ENCODE data around the gene TNFAIP1.

The TNFAIP1 gene

GRCh38 chr17:28346746-28347246, 11.2 kb downstream of the TNFAIP1 start:
- no peak for DNase-seq

DNA sequence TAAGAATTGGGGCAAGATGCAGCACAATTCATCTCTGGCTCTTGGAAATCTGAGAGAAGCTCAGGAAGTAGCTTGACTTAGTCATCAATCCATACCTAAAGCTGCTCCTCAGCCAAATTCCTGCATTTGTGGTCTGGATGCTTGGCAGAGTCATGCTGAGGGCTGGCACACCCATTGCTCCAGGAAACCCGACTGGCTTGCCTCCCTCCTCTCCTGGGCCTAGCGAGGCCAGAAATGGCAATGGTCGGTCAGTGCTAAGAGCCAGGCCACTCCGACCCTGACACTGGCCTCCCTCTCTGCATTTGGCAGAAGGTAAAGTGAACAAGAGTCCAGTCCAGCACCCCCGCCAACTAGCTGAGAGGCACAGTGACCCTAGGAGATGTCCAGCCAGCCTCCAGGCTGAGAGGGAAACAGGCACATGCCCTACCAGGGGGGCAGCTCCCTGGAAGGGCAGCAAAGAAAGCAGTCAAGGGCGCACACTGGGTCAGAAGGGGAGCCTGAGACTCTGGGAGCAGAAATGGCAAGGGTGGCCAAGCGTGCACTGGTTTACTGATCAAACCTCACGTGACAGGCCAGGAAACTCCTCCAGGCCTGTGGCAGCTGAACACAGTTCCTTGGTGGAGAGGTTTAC, 11.8 kb downstream of the TNFAIP1 start:
- no peak for DNase-seq

- DNase-seq: no peak
Measured at GRCh38 chr17:28348979-28349378, 13.4 kb downstream of the TNFAIP1 start.

DNA sequence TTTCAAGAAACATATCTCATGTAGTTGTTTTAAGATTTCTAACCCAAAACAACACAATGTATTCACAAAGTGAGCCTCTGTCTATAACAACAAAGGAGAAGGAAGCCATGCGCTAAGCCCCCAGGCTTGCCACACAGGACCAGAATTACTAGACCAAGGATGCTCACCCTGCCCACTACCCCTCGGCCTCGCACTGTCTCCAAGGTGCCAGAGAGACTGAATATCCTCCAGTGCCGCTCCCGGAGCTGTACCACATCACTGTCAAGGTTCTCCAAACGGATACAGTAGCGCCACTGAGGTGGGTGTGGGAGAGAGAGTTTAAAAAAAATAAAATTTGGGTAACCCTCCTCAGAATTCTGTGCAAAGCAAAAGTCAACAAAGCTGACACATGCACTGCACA, 14.7 kb downstream of the TNFAIP1 start:
- no peak for DNase-seq

- DNase-seq: peak; percentile 93
Measured at GRCh38 chr17:28357061-28357900, 21.7 kb downstream of the TNFAIP1 start, which contains the start of gene POLDIP2. TSS of gene POLDIP2 (minus strand) at chr17:28357527. CDS start at chr17:28357448, 79 bp downstream.

DNA sequence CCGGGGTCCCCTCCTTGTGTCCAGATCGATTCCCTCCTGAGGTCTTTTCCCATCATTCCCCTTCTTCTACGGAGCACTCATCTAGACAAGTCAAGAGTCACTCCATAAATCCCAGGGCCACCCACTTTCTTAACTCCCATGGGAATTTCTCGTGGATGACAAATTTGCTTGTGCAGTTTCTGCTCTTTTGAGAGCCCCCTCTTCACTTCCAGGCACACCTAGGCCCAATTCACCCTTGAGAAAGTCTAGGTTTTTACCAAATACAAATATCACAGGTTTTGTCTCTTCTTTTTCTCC, 22.3 kb downstream of the TNFAIP1 start:
- DNase-seq: no peak

DNA sequence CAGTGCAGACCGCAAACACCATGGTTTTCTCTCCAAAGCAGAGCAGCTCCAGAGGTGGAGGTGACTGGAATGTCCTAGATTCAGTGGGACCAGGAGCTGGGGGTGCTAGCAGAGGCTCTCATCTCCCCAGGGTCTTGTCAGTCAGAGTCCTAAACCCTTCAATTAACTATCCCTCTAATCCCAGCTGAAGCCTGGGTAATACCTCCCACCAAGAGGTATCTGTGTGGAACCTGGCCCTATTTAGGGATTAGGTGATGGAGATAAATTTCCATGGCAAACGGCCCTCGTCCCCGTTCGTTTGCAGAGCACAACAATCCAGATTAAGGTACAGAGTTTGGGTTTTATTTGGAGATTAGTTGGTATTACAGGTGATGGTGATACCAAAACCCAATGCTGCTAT, 27.6 kb downstream of the TNFAIP1 start:
- DNase-seq: no peak

DNA sequence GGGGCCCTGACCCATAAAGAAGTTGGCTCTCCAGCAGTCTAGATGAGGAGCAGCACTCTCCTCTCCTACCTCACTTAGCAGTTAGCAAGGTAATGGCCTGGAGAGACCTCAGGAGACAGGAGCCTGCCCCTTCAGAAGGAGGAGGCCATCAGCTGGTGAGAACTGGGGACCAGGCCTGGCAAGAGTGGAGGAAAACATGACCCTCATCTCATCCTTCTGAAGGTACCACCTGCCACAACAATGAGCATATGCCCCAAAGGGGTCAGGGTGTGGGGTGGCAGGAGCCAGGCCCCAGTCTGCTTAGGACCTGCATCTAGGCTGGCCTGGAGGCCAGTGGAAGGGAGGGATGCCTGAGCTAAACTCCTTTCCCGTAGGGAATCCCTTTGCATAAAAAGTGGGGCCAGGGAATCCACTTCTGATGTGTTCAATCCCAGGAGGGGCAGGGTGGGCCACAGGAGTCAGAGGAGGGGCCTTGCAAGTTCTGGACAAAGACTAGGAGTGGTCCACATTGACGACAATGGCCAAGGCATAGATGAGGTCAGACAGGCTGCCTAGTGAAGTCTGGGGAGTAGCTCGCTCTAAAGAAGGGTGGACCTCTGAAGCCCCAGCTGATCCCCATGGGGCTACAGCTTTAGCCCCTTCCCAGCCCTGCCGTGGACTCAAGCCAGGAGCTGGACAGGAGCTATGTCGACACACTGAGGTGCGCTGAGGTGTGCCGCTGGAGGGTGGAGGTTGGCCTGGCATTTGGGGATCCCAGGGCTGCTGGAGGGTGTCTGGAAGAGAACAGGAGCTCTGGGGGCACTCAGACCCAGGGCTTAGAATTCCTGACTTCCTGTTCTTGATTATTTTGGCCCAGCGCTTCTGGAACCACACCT, 28.5 kb downstream of the TNFAIP1 start:
- DNase-seq: no peak

GRCh38 chr17:28364665-28365363, 29.3 kb downstream of the TNFAIP1 start, which contains the start of gene SEBOX:
TSS of gene SEBOX (minus strand) at chr17:28365199. CDS start at chr17:28365151, 48 bp downstream.
- DNase-seq: no peak

GRCh38 chr17:28365487-28365886, 29.9 kb downstream of the TNFAIP1 start:
- DNase-seq: no peak

DNA sequence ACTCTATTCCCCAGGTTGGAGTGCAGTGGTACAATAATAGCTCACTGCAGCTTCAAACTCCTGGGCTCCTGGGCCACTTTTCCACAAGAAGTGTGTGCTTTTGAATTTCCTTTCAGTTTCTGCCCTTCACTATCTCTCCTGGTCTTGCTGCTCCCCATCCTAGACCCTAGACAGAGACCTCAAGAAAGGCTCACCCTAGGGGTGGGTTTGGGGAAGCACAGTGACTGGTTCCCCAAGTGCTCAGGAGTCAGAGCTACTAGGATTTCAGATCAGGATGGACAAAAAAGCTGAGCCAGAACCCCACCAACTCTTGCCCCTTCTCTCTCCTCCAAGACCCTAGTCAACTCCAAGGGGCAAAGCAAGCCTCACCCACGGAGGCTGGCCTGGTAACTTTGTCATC, 31.0 kb downstream of the TNFAIP1 start:
- no peak for DNase-seq

DNA sequence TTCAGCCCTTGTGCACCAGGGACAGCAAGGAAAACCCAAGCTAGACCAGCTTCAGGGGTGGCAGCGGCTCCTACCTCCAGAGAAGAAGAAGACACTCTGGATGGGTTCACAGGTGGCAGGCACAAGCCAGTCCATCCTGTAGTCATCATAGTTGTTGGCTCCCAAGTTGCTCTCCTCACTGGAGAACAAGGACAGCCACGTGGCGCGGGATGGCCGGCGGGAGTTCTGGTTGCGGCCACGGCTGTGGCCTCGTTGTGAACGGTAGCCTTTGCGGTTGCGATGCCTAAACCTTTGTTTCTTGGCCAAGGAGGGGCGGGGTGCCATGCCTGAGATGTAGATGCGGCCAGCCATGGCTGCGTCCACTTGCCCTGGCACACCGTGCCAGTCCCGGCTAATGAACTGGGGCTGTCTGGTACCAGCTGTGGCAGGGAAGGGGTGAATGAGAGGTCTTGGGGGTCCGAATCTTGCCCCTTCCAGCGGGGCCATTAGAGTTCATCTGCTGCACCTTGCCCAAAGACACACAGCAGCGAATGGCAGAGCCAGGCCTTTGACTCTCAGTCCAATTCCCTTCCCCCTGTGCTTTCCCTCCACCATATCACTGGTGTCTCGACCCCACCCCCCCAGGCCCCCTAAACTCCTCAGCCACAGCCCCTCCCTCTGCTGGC, 32.2 kb downstream of the TNFAIP1 start:
- DNase-seq: no peak

GRCh38 chr17:28368306-28368831, 32.8 kb downstream of the TNFAIP1 start:
- DNase-seq: no peak

GRCh38 chr17:28368915-28369683, 33.5 kb downstream of the TNFAIP1 start:
- no peak for DNase-seq

DNA sequence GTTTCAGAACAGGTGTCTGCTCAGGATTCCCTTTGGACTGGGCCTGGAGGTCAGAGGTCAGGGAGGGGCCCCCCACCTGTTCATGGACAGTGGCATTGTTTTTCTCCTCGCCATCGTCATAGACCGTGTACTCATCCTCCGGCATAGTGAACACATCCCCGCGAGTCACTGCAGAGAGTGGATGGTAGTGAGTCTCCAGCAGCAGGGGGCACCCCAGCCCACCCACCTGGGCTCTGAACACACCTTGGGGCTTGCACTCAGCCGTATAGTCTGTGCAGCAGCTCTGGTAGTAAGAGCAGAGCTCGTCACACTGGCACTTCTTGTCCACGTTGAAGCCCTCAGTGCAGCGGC, 34.1 kb downstream of the TNFAIP1 start:
- no peak for DNase-seq

GRCh38 chr17:28370035-28370743, 34.6 kb downstream of the TNFAIP1 start, which contains the start of gene VTN:
TSS of gene VTN (minus strand) at chr17:28370307. CDS start at chr17:28370203, 104 bp downstream.
- DNase-seq: no peak

DNA sequence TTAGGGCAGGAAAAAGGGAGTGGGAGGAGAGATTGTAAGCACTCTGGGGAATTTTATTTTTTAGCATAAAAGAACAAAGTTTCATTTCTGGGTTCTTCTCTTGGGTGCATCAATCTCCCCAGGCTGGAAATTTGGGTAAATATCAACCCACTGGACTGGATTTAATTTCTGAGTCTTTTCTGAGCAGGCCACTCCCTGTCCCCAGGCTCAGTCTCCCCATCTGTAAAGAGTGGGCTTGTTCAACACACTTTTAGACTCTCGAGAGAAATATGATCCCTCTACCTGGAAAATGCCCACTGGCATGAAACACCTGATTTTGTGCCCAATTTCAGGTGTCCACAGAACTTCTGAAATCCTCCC, 35.2 kb downstream of the TNFAIP1 start:
- DNase-seq: no peak

GRCh38 chr17:28371245-28372202, 36.0 kb downstream of the TNFAIP1 start, which contains the start of gene SARM1:
TSS of gene SARM1 (plus strand) at chr17:28371694. CDS start at chr17:28372033, 339 bp downstream.
- peak; percentile 75 for DNase-seq

All from effector CD4-positive, alpha-beta T cell (primary cell).